Endothelial cell of umbilical vein (primary cell): ENCODE measurements around the gene LAD1. TPM values are rescaled to one million over a fixed set of nuclear protein-coding genes. Genes with fewer than 3 reads are reported as not detected.

ENCODE experiments used
- BruUV-seq: library from RNA; stranded (reverse); fragments of 400-500 nt; replicated peaks from 2 replicates; lab custom pipeline; 2021; lab: Mats Ljungman, UMichigan
- CTCF ChIA-PET: fragments of 300-600, 350-600 bp; sonication (Branson Sonifier 250); formaldehyde crosslinking; loops from one replicate; lab custom pipeline; 2021; ENCODE audit warnings: antibody characterized with exemption, inconsistent platforms; lab: Charles Lee
- POLR2A ChIA-PET: fragments of 300-600, 350-600 bp; sonication (Branson Sonifier 250); formaldehyde crosslinking; loops from one replicate; lab custom pipeline; 2021; ENCODE audit warnings: antibody characterized with exemption, inconsistent platforms; lab: Charles Lee
- DNase-seq: peaks from one replicate; pipeline ENCODE4 v3.0.0-alpha.2; 2011; ENCODE audit warnings: low read depth, low spot score
- FAIRE-seq: peaks from 2 replicates; lab custom pipeline; 2011; peaks lifted over from hg19 to GRCh38; lab: Jason Lieb, UNC
- H2AFZ ChIP-seq: 2 replicates; pipeline ENCODE4 v1.6.0; 2012; ENCODE audit warnings: low read depth, low read length, control low read depth, inconsistent platforms
- H3K27ac ChIP-seq: 2 replicates; pipeline ENCODE4 v1.5.1; 2011; ENCODE audit warnings: low read depth, mild to moderate bottlenecking, control low read depth, low read length, moderate library complexity; ENCODE audit not compliant: insufficient read depth
- H3K27me3 ChIP-seq, 2 experiments: 2 replicates each; pipeline versions ENCODE4 v1.6.0 to v1.6.1; 2011; ENCODE audit warnings: low read length in 2 of 2, mixed read lengths in 1 of 2; ENCODE audit not compliant: control insufficient read depth in 2 of 2, insufficient read depth in 2 of 2
- H3K36me3 ChIP-seq, 2 experiments: 2 replicates in 1 of 2; 3 replicates in 1 of 2; pipeline ENCODE4 v1.5.1; 2011; ENCODE audit warnings: low read length in 2 of 2, mild to moderate bottlenecking in 1 of 2, moderate library complexity in 1 of 2; ENCODE audit not compliant: control insufficient read depth in 2 of 2, insufficient read depth in 2 of 2; ENCODE audit errors: extremely low read depth in 1 of 2
- H3K4me1 ChIP-seq: 3 replicates; pipeline ENCODE4 v1.5.1; 2011; ENCODE audit warnings: mild to moderate bottlenecking, low read length; ENCODE audit not compliant: control insufficient read depth, insufficient read depth; ENCODE audit errors: extremely low read depth
- H3K4me2 ChIP-seq: 2 replicates; pipeline ENCODE4 v1.6.1; 2011; ENCODE audit warnings: low read length, control low read depth, mixed read lengths; ENCODE audit not compliant: insufficient read depth
- H3K4me3 ChIP-seq, 3 experiments: fragments of 200-600 bp in 1 of 3; sonication (generic), shearing (Covaris generic) in 1 of 3; replicated peaks in 1 of 3; 2 replicates each; pipeline ENCODE4 v1.5.1; 2011 to 2016; ENCODE audit warnings: control low read depth in 3 of 3, low read length in 3 of 3, mild to moderate bottlenecking in 2 of 3, inconsistent platforms in 1 of 3, low read depth in 1 of 3, moderate library complexity in 1 of 3; ENCODE audit not compliant: insufficient read depth in 1 of 3
- H3K79me2 ChIP-seq: 2 replicates; pipeline ENCODE4 v1.6.0; 2012; ENCODE audit warnings: low read length, inconsistent platforms; ENCODE audit not compliant: control insufficient read depth, insufficient read depth
- H3K9ac ChIP-seq: replicated peaks from 2 replicates; pipeline ENCODE3; 2011; ENCODE audit warnings: low read length, control low read depth; ENCODE audit not compliant: insufficient read depth; ENCODE audit errors: extremely low read depth
- H3K9me1 ChIP-seq: replicated peaks from 3 replicates; pipeline ENCODE4 v1.6.0; 2011; ENCODE audit warnings: mild to moderate bottlenecking, low read length; ENCODE audit not compliant: control insufficient read depth, insufficient read depth; ENCODE audit errors: extremely low read depth
- H3K9me3 ChIP-seq: replicated peaks from 2 replicates; pipeline ENCODE4 v1.5.1; 2012; ENCODE audit warnings: low read length, inconsistent platforms; ENCODE audit not compliant: control insufficient read depth, insufficient read depth
- H4K20me1 ChIP-seq: replicated peaks from 2 replicates; pipeline ENCODE3; 2011; ENCODE audit warnings: mild to moderate bottlenecking, low read length; ENCODE audit not compliant: control insufficient read depth, insufficient read depth; ENCODE audit errors: extremely low read depth
- GATA2 ChIP-seq: IDR thresholded peaks from 2 replicates; pipeline ENCODE4 v1.7.0; 2011; ENCODE audit warnings: low read depth, mild to moderate bottlenecking, moderate library complexity, mixed read lengths, low read length; ENCODE audit not compliant: insufficient read length, insufficient read depth
- JUN ChIP-seq: IDR thresholded peaks from 2 replicates; pipeline ENCODE4 v1.6.1; 2011; ENCODE audit warnings: borderline replicate concordance, low read depth; ENCODE audit not compliant: insufficient read length, insufficient read depth
- MYC ChIP-seq: IDR thresholded peaks from one replicate; pipeline ENCODE4 v1.6.1; 2011; ENCODE audit warnings: mild to moderate bottlenecking, low read depth, low read length
- POLR2A ChIP-seq: IDR thresholded peaks from 2 replicates; pipeline ENCODE4 v1.6.1; 2012; ENCODE audit warnings: low read depth, mild to moderate bottlenecking, control low read depth, low read length
- POLR2AphosphoS5 ChIP-seq: IDR thresholded peaks from 2 replicates; pipeline ENCODE4 v1.6.1; 2012; ENCODE audit warnings: low read depth, mild to moderate bottlenecking, control low read depth, low read length, moderate library complexity; ENCODE audit not compliant: insufficient read depth
- dilution Hi-C: fragments of 300-500 bp; cut with MboI; formaldehyde crosslinking; loops from one replicate; pipeline ENCODE4 v1.15.0; 2019; ENCODE audit warnings: low sequenced_read_pairs; ENCODE audit not compliant: extremely low pct_ligation_motif_present
- intact Hi-C: fragments of 100-400 bp; cut with micrococcal nuclease; formaldehyde crosslinking; loops from one replicate; pipeline ENCODE4 v1.10.0; 2022
- polyA plus RNA-seq, 4 experiments: library from polyadenylated mRNA; depleted of rRNA in 3 of 4; stranded (reverse) in 3 of 4; unstranded in 1 of 4; fragments of >200 nt; gene quantifications; 2 replicates each; pipeline versions ENCODE4 v1.2.1 to v1.2.3, GENCODE V29; 2011 to 2012; ENCODE audit warnings: missing spikeins in 1 of 4
- total RNA-seq: library from RNA; stranded (reverse); gene quantifications from 2 replicates; pipeline ENCODE4 v1.2.3, GENCODE V29; 2021
- TF ChIP-seq, protein P1 (sequence below), 2 donors: IDR thresholded peaks; 1 replicate in 1 of 2; 2 replicates in 1 of 2; pipeline ENCODE4 v1.5.1; 2011; ENCODE audit warnings: low read length in 2 of 2, mild to moderate bottlenecking in 2 of 2, moderate library complexity in 2 of 2, control low read depth in 1 of 2, inconsistent platforms in 1 of 2, low read depth in 1 of 2; ENCODE audit not compliant: insufficient read depth in 1 of 2; ENCODE audit errors: extremely low read depth in 1 of 2

Gene LAD1
- total and polyA plus RNA-seq, 2 donors (not counting 3 experiments of a cell fraction or from before 2014, with no cell fraction given) = not detected

GRCh38 chr1:201426479-201427310, 27.6 kb upstream of the LAD1 start:
- no peak for DNase-seq
- H3K4me2 ChIP-seq = no peak overlapping the region
- H3K79me2 ChIP-seq = no peaks in the 10 kb centered on the region
- no peak for FAIRE-seq
- CTCF ChIA-PET = interaction anchor here (2.4 kb wide), 1 partner anchor 9 kb away, joined by 16 read pairs; no protein-coding TSS in a partner anchor
- no peaks in the 10 kb centered on the region for H3K9me1 ChIP-seq
- TF ChIP-seq JUN (no peak), POLR2A (no peak), POLR2AphosphoS5 (no peak), GATA2 (no peak), MYC (no peak)
- TF ChIP-seq, protein P1, sequence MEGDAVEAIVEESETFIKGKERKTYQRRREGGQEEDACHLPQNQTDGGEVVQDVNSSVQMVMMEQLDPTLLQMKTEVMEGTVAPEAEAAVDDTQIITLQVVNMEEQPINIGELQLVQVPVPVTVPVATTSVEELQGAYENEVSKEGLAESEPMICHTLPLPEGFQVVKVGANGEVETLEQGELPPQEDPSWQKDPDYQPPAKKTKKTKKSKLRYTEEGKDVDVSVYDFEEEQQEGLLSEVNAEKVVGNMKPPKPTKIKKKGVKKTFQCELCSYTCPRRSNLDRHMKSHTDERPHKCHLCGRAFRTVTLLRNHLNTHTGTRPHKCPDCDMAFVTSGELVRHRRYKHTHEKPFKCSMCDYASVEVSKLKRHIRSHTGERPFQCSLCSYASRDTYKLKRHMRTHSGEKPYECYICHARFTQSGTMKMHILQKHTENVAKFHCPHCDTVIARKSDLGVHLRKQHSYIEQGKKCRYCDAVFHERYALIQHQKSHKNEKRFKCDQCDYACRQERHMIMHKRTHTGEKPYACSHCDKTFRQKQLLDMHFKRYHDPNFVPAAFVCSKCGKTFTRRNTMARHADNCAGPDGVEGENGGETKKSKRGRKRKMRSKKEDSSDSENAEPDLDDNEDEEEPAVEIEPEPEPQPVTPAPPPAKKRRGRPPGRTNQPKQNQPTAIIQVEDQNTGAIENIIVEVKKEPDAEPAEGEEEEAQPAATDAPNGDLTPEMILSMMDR (IDR thresholded peaks at IDR 0.05; ENCODE audit: extremely low read depth in 1 of 2, insufficient read depth in 1 of 2, low read depth in 1 of 2, low read length in 2 of 2) = no peak
- no peak overlapping the region for H2AFZ ChIP-seq
- peaks cover 4 to 5% of the 10 kb centered on the region in 2 experiments for H3K27me3 ChIP-seq
- dilution Hi-C loops = no loop called here
- H3K9ac ChIP-seq = no peak overlapping the region
- no TSS peak for BruUV-seq
- no peak overlapping the region for H3K4me3 ChIP-seq
- intact Hi-C loops = no loop called here
- no peaks in the 10 kb centered on the region for H3K36me3 ChIP-seq
- POLR2A ChIA-PET = no interaction called here
- no peaks in the 10 kb centered on the region for H3K9me3 ChIP-seq
- H4K20me1 ChIP-seq = no peaks in the 10 kb centered on the region
- no peaks in the 10 kb centered on the region for H3K4me1 ChIP-seq
- no peak overlapping the region for H3K27ac ChIP-seq
